ENCODE data around the gene RRP1. TPM values are rescaled to one million over a fixed set of nuclear protein-coding genes. Genes with fewer than 3 reads are reported as not detected.

Gene RRP1
- total and polyA plus RNA-seq, 10 of the 15 experiments (the other 5 are each of a cell fraction or from before 2014, with no cell fraction given): 0.34 to 70.8 (median 35.1) TPM

DNA sequence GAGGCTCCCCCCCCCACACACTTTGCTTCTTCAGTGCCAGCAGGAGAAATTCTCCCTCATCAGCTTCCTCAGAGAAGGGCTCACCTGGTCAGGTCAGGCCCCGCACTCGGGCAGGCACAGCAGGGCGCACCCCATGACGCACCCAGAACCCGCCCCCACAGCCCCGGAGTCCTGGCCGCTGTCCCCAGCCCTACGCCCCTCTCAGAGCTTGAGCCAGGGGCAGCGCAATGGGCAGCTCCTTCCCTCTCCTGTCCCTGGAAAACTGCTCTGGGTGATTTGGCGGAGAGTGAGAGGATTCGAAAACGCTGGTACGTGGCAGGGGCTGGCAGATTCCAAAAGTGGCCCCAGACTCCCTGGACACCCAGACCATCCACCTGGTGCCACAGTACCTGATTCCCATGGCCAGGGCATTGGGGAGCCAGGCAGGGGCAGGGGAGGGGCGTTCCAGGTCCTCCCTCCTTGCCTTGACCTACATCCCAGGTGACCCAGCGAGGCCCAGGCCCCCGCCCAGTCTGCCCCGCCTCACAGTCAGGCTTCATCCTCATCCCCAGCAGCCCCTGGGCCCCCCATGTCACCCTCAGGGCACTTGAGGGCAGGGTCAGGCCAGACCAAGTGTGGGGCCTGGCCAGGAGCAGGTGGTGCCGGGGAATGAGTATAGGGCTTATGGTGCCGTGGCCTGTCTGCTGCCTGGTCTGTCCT, 23.7 kb downstream of the RRP1 start:
- no peaks in the 10 kb centered on the region for H3K27me3 ChIP-seq (replicated peaks in 1 of 2; ENCODE audit: control insufficient read depth in 2 of 2, insufficient read depth in 2 of 2, low read length in 1 of 2)
- SMC1A ChIA-PET (ENCODE audit: uncharacterized antibody, unreplicated experiment): no interaction called here
- no peaks in the 10 kb centered on the region; the same call in 1 of the 2 replicates for H3K79me2 ChIP-seq (ENCODE audit: control insufficient read depth, insufficient read depth, low read length)
- ATAC-seq (no peak), FAIRE-seq (no peak), DNase-seq (ENCODE audit: low read depth, low spot score) (no peak)
- WGBS (ENCODE audit: insufficient coverage, insufficient replicate concordance, low lambda C conversion rate, missing lambda C conversion rate): 78% methylated on average over 17 of the region's 19 CpGs
- in situ Hi-C loops (cut with MboI): no loop called here
- intact Hi-C loops (cut with micrococcal nuclease; ENCODE audit: unreplicated experiment): no loop called here
- no peaks in the 10 kb centered on the region for H3K36me3 ChIP-seq (ENCODE audit: control insufficient read depth in 2 of 2, insufficient read depth in 2 of 2, low read length in 1 of 2)
- RAD21 ChIA-PET (ENCODE audit: unreplicated experiment): interaction anchor here (3.6 kb wide), 1 partner anchor 126 kb away, joined by 21 read pairs; no protein-coding TSS in a partner anchor
- no peak overlapping the region for H3K27ac ChIP-seq (ENCODE audit: control insufficient read depth, insufficient read depth)
- no peak overlapping the region for H3K4me3 ChIP-seq
- 0 out of 2 replicates have a peak, but pooled peaks have one; percentile 17 for TF ChIP-seq POLR2A (IDR thresholded peaks at IDR 0.05; ENCODE audit: low read depth, low read length)
- no peak for TF ChIP-seq MEF2A (IDR thresholded peaks at IDR 0.05; ENCODE audit: insufficient read depth, low read depth, low read length)
- no peak overlapping the region for H3K9ac ChIP-seq (ENCODE audit: control insufficient read depth, insufficient read depth, low read length)
- H2AFZ ChIP-seq (ENCODE audit: control insufficient read depth, low read depth, low read length): no peak overlapping the region
- no peak overlapping the region for H3K4me2 ChIP-seq (ENCODE audit: control insufficient read depth, insufficient read depth)
- H3K4me1 ChIP-seq (ENCODE audit: control insufficient read depth, insufficient read depth, low read length): peaks cover 25% of the 10 kb centered on the region
- CTCF ChIA-PET: interaction anchor here (2.1 kb wide), 1 partner anchor 163 kb away, joined by 10 read pairs; no protein-coding TSS in a partner anchor
- no peaks in the 10 kb centered on the region for H3K9me3 ChIP-seq (replicated peaks; ENCODE audit: control insufficient read depth, insufficient read depth, low read length)
- H4K20me1 ChIP-seq (ENCODE audit: control insufficient read depth, insufficient read depth): no peaks in the 10 kb centered on the region
- no TSS peak for BruUV-seq (replicated peaks)
- POLR2A ChIA-PET: no interaction called here

DNA sequence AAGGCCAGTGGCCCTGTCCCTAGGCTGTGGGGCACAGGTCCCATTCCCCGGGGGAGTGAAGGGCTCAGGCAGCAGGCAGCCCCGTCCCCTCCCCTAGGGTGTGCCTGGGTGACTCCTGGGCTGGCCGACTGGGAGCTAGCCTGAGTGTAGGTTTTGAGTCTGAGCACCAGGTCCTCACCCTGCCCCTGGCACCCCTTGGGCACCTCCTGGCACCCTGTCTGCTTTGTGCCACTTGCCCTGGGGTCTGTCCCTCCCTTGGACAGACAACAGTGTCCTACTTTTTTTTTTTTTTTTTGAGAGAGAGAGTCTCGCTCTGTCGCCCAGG, 24.2 kb downstream of the RRP1 start:
- Histone ChIP-seq H2AFZ (ENCODE audit: control insufficient read depth, low read depth, low read length) (no peak overlapping the region), H3K27ac (ENCODE audit: control insufficient read depth, insufficient read depth) (no peak overlapping the region), H3K4me3 (no peak overlapping the region), H3K9ac (ENCODE audit: control insufficient read depth, insufficient read depth, low read length) (no peak overlapping the region), H4K20me1 (ENCODE audit: control insufficient read depth, insufficient read depth) (no peaks in the 10 kb centered on the region), H3K9me3 (replicated peaks; ENCODE audit: control insufficient read depth, insufficient read depth, low read length) (no peaks in the 10 kb centered on the region; the same call in 2 of the 3 replicates), H3K36me3 (ENCODE audit: control insufficient read depth in 2 of 2, insufficient read depth in 2 of 2, low read length in 1 of 2) (no peaks in the 10 kb centered on the region), H3K79me2 (ENCODE audit: control insufficient read depth, insufficient read depth, low read length) (no peaks in the 10 kb centered on the region; the same call in 1 of the 2 replicates), H3K4me1 (ENCODE audit: control insufficient read depth, insufficient read depth, low read length) (peaks cover 27% of the 10 kb centered on the region), H3K27me3 (replicated peaks in 1 of 2; ENCODE audit: control insufficient read depth in 2 of 2, insufficient read depth in 2 of 2, low read length in 1 of 2) (no peaks in the 10 kb centered on the region), H3K4me2 (ENCODE audit: control insufficient read depth, insufficient read depth) (no peak overlapping the region)
- CTCF ChIA-PET: interaction anchor here (2.1 kb wide), 1 partner anchor 162 kb away, joined by 10 read pairs; no protein-coding TSS in a partner anchor
- TF ChIP-seq POLR2AphosphoS2 (IDR thresholded peaks at IDR 0.05; ENCODE audit: low read depth, low read length) (no peak), SIN3A (IDR thresholded peaks at IDR 0.05; ENCODE audit: low read depth, low read length) (no peak), NBN (IDR thresholded peaks at IDR 0.05) (no peak), RUNX3 (IDR thresholded peaks at IDR 0.05; ENCODE audit: low read length) (no peak), FOS (IDR thresholded peaks at IDR 0.05; ENCODE audit: borderline replicate concordance, extremely low read depth, insufficient read length) (no peak), CEBPB (IDR thresholded peaks at IDR 0.05; ENCODE audit: borderline replicate concordance in 1 of 2, low read depth in 2 of 2, low read length in 2 of 2) (no peak)
- TF ChIP-seq, protein P1, sequence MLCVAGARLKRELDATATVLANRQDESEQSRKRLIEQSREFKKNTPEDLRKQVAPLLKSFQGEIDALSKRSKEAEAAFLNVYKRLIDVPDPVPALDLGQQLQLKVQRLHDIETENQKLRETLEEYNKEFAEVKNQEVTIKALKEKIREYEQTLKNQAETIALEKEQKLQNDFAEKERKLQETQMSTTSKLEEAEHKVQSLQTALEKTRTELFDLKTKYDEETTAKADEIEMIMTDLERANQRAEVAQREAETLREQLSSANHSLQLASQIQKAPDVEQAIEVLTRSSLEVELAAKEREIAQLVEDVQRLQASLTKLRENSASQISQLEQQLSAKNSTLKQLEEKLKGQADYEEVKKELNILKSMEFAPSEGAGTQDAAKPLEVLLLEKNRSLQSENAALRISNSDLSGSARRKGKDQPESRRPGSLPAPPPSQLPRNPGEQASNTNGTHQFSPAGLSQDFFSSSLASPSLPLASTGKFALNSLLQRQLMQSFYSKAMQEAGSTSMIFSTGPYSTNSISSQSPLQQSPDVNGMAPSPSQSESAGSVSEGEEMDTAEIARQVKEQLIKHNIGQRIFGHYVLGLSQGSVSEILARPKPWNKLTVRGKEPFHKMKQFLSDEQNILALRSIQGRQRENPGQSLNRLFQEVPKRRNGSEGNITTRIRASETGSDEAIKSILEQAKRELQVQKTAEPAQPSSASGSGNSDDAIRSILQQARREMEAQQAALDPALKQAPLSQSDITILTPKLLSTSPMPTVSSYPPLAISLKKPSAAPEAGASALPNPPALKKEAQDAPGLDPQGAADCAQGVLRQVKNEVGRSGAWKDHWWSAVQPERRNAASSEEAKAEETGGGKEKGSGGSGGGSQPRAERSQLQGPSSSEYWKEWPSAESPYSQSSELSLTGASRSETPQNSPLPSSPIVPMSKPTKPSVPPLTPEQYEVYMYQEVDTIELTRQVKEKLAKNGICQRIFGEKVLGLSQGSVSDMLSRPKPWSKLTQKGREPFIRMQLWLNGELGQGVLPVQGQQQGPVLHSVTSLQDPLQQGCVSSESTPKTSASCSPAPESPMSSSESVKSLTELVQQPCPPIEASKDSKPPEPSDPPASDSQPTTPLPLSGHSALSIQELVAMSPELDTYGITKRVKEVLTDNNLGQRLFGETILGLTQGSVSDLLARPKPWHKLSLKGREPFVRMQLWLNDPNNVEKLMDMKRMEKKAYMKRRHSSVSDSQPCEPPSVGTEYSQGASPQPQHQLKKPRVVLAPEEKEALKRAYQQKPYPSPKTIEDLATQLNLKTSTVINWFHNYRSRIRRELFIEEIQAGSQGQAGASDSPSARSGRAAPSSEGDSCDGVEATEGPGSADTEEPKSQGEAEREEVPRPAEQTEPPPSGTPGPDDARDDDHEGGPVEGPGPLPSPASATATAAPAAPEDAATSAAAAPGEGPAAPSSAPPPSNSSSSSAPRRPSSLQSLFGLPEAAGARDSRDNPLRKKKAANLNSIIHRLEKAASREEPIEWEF (IDR thresholded peaks at IDR 0.05; ENCODE audit: insufficient replicate concordance, low read depth, low read length): no peak
- SMC1A ChIA-PET (ENCODE audit: uncharacterized antibody, unreplicated experiment): no interaction called here
- in situ Hi-C loops (cut with MboI) (no loop called here), intact Hi-C loops (cut with micrococcal nuclease; ENCODE audit: unreplicated experiment) (no loop called here)
- POLR2A ChIA-PET: no interaction called here
- RAD21 ChIA-PET (ENCODE audit: unreplicated experiment): no interaction called here
- no peak for FAIRE-seq
- 57% methylated on average over 3 of the region's 5 CpGs for WGBS (ENCODE audit: insufficient coverage, insufficient replicate concordance, low lambda C conversion rate, missing lambda C conversion rate)
- no peak for ATAC-seq
- no peak for DNase-seq (ENCODE audit: low read depth, low spot score)
- no TSS peak for BruUV-seq (replicated peaks)

Data from GM12878 (cell line).